K562 (cell line): ENCODE results near the gene SLC25A1. TPM values are rescaled to one million over a fixed set of nuclear protein-coding genes. Genes with fewer than 3 reads are reported as not detected.

Experiments
- ATAC-seq: fragments of 200-7000 bp; cut with Tn5 transposase; 3 replicates; pipeline ENCODE4 v1.9.1; 2020; ENCODE audit warnings: moderate library complexity
- BruUV-seq: library from RNA; stranded (reverse); fragments of 400-500 nt; replicated peaks from 2 replicates; lab custom pipeline; 2021; lab: Mats Ljungman, UMichigan
- CTCF ChIA-PET: fragments of 300-600 bp; formaldehyde crosslinking; extraction: SDS; loops from one replicate; lab custom pipeline; 2021; ENCODE audit warnings: low intra/inter-chr PET ratio; lab: Yijun Ruan, JAX
- POLR2A ChIA-PET: fragments of 300-600, 350-650 bp; sonication (Branson Sonifier 250); formaldehyde crosslinking; extraction: SDS; loops from one replicate; lab custom pipeline; 2021; ENCODE audit warnings: antibody characterized with exemption, inconsistent platforms; lab: Yijun Ruan, JAX
- DNase-seq, 4 experiments: peaks; one replicate each; pipeline versions ENCODE4 v3.0.0 to v3.0.0-alpha.2; 2011 to 2018; ENCODE audit warnings: low spot score in 3 of 4, mixed read lengths in 3 of 4; ENCODE audit errors: extremely low read depth in 1 of 4
- FAIRE-seq: peaks from 2 replicates; lab custom pipeline; 2011; peaks lifted over from hg19 to GRCh38; lab: Jason Lieb, UNC
- H2AFZ ChIP-seq: 2 replicates; pipeline ENCODE4 v1.6.0; 2011; ENCODE audit warnings: low read depth, low read length, control low read depth, inconsistent platforms
- H3K27ac ChIP-seq: fragments of 200-600 bp; 3 replicates; pipeline ENCODE4 v1.8.0; 2011; ENCODE audit warnings: low read depth, mild to moderate bottlenecking, control low read depth, inconsistent platforms, low read length, moderate library complexity, mixed read lengths; ENCODE audit errors: extremely low read depth
- H3K27me3 ChIP-seq, 2 experiments: fragments of 300-600 bp in 1 of 2; 2 replicates in 1 of 2; 3 replicates in 1 of 2; pipeline versions ENCODE4 v1.6.0 to v1.8.0; 2011; ENCODE audit warnings: inconsistent platforms in 2 of 2, low read length in 2 of 2, mild to moderate bottlenecking in 1 of 2, mixed read lengths in 1 of 2, moderate library complexity in 1 of 2; ENCODE audit not compliant: control insufficient read depth in 2 of 2, insufficient read depth in 2 of 2
- H3K36me3 ChIP-seq: fragments of 300-600 bp; 3 replicates; pipeline ENCODE4 v1.8.0; 2011; ENCODE audit warnings: mild to moderate bottlenecking, low read length, inconsistent platforms; ENCODE audit not compliant: control insufficient read depth, insufficient read depth
- H3K4me1 ChIP-seq, 2 experiments: fragments of 200-600 bp in 1 of 2; replicated peaks in 1 of 2; 2 replicates in 1 of 2; 3 replicates in 1 of 2; pipeline versions ENCODE4 v1.5.1 to v1.8.0; 2011; ENCODE audit warnings: inconsistent platforms in 2 of 2, low read length in 2 of 2, mild to moderate bottlenecking in 1 of 2, mixed read lengths in 1 of 2, moderate library complexity in 1 of 2; ENCODE audit not compliant: control insufficient read depth in 2 of 2, insufficient read depth in 2 of 2
- H3K4me2 ChIP-seq: 2 replicates; pipeline ENCODE4 v1.6.1; 2011; ENCODE audit warnings: low read length, control low read depth, inconsistent platforms, mixed read lengths; ENCODE audit not compliant: insufficient read depth
- H3K4me3 ChIP-seq: fragments of 200-600 bp; sonication (generic), shearing (Covaris generic); 2 replicates; pipeline ENCODE4 v1.5.1; 2016; ENCODE audit warnings: control low read depth, inconsistent platforms
- H3K79me2 ChIP-seq: fragments of 200-600 bp; 3 replicates; pipeline ENCODE4 v1.8.0; 2011; ENCODE audit warnings: low read length, inconsistent platforms; ENCODE audit not compliant: control insufficient read depth, insufficient read depth
- H3K9ac ChIP-seq, 2 experiments: 2 replicates each; pipeline versions ENCODE4 v1.6.0 to v1.6.1; 2011; ENCODE audit warnings: low read depth in 2 of 2, low read length in 2 of 2, control low read depth in 1 of 2, inconsistent platforms in 1 of 2, mild to moderate bottlenecking in 1 of 2, mixed read lengths in 1 of 2; ENCODE audit not compliant: insufficient read depth in 1 of 2
- H3K9me1 ChIP-seq: one replicate; pipeline ENCODE4 v1.6.0; 2011; ENCODE audit warnings: inconsistent platforms, mild to moderate bottlenecking, low read length, moderate library complexity; ENCODE audit not compliant: control insufficient read depth, insufficient read depth
- H3K9me3 ChIP-seq: replicated peaks from 2 replicates; pipeline ENCODE4 v1.5.1; 2011; ENCODE audit warnings: low read depth, low read length, inconsistent platforms; ENCODE audit not compliant: control insufficient read depth, insufficient read depth
- H4K20me1 ChIP-seq: replicated peaks from 2 replicates; pipeline ENCODE4 v1.6.1; 2011; ENCODE audit warnings: low read length, inconsistent platforms, mixed read lengths; ENCODE audit not compliant: control insufficient read depth, insufficient read depth
- AFF1 ChIP-seq, 2 experiments: fragments of 450-650 bp; IDR thresholded peaks; 2 replicates each; pipeline ENCODE4 v1.6.1; 2018; ENCODE audit warnings: mild to moderate bottlenecking in 2 of 2, low read depth in 1 of 2; ENCODE audit not compliant: partially characterized antibody in 2 of 2
- IRF2 ChIP-seq: sonication (generic); formaldehyde crosslinking; IDR thresholded peaks from 2 replicates; pipeline ENCODE4 v1.8.1; 2022; ENCODE audit warnings: mild to moderate bottlenecking, missing genetic modification reagents
- MTF1 ChIP-seq: fragments of 250-450 bp; sonication (Bioruptor Pico); IDR thresholded peaks from 2 replicates; pipeline ENCODE4 v1.9.0; 2021; ENCODE audit warnings: moderate library complexity, mild to moderate bottlenecking, inconsistent platforms, borderline replicate concordance
- NFXL1 ChIP-seq: fragments of 450-650 bp; formaldehyde crosslinking; IDR thresholded peaks from 2 replicates; pipeline ENCODE4 v1.4.0; 2021; ENCODE audit warnings: mild to moderate bottlenecking
- PCBP1 ChIP-seq: fragments of 200-400 bp; formaldehyde crosslinking; IDR thresholded peaks from 2 replicates; pipeline ENCODE4 v1.6.1; 2018; ENCODE audit warnings: mild to moderate bottlenecking, low read depth, low read length; ENCODE audit not compliant: poor library complexity, severe bottlenecking
- POLR2G ChIP-seq: fragments of 200-400 bp; formaldehyde crosslinking; IDR thresholded peaks from 2 replicates; pipeline ENCODE4 v1.6.1; 2017; ENCODE audit warnings: low read depth, mild to moderate bottlenecking, antibody characterized with exemption, low read length, moderate library complexity
- PRMT5 ChIP-seq: sonication (generic); formaldehyde crosslinking; IDR thresholded peaks from 2 replicates; pipeline ENCODE4 v1.5.0; 2020; ENCODE audit warnings: missing genetic modification reagents
- RBM25 ChIP-seq: fragments of 200-400 bp; formaldehyde crosslinking; IDR thresholded peaks from 2 replicates; pipeline ENCODE4 v1.6.1; 2018; ENCODE audit warnings: low read length, low read depth, moderate library complexity; ENCODE audit not compliant: severe bottlenecking
- SUPT5H ChIP-seq: fragments of 450-650 bp; IDR thresholded peaks from 2 replicates; pipeline ENCODE4 v1.6.1; 2016
- TAL1 ChIP-seq: fragments of 450-650 bp; IDR thresholded peaks from 2 replicates; pipeline ENCODE4 v1.6.1; 2016; ENCODE audit warnings: mild to moderate bottlenecking
- TCF15 ChIP-seq: fragments of 250-450 bp; sonication (Bioruptor Pico); IDR thresholded peaks from 2 replicates; pipeline ENCODE4 v1.8.0; 2022; ENCODE audit warnings: moderate library complexity, mild to moderate bottlenecking, inconsistent platforms
- THAP12 ChIP-seq: fragments of 250-450 bp; sonication (Bioruptor Pico); IDR thresholded peaks from 2 replicates; pipeline ENCODE4 v1.9.0; 2021; ENCODE audit warnings: mild to moderate bottlenecking, inconsistent platforms
- ZC3H4 ChIP-seq: sonication (generic); formaldehyde crosslinking; IDR thresholded peaks from 2 replicates; pipeline ENCODE4 v1.9.0; 2021; ENCODE audit warnings: missing genetic modification reagents, borderline replicate concordance
- ZNF282 ChIP-seq: sonication (generic); formaldehyde crosslinking; IDR thresholded peaks from 2 replicates; pipeline ENCODE4 v1.8.1; 2023; ENCODE audit warnings: missing genetic modification reagents
- WGBS: fragments of 100-300 bp; shearing (Covaris generic); methylation state at CpG from one replicate; pipeline ENCODE4 v1.1.6; 2016; ENCODE audit warnings: low coverage, mixed read lengths; ENCODE audit not compliant: insufficient coverage; ENCODE audit errors: missing lambda C conversion rate; 5-methylcytosine and 5-hydroxymethylcytosine counted together
- in situ Hi-C: fragments of 300-500 bp; cut with MboI; formaldehyde crosslinking; loops from 4 replicates; pipeline ENCODE4 v1.15.0; 2018; ENCODE audit warnings: inconsistent platforms, mixed read lengths
- intact Hi-C: fragments of 100-400 bp; cut with micrococcal nuclease; formaldehyde crosslinking; loops from 2 replicates; pipeline ENCODE4 v1.14.2; 2022
- polyA plus RNA-seq, 8 experiments: library from polyadenylated mRNA; depleted of rRNA in 4 of 8; stranded (reverse) in 5 of 8; unstranded in 3 of 8; fragments of >200 nt; fragmentation: Nextera tagmentation in 2 of 8; fragmentation: Illumina TruSeq in 1 of 8; extraction: Ambion mirVana in 2 of 8; extraction: Trizol in 1 of 8; gene quantifications; 2 replicates each; pipeline versions ENCODE4 v1.2.1 to v1.2.3, GENCODE V29; 2011 to 2014; ENCODE audit warnings: inconsistent platforms in 1 of 8, missing spikeins in 1 of 8
- total RNA-seq, 7 experiments: library from RNA; depleted of rRNA in 6 of 7; stranded (reverse); fragments of >200 nt in 6 of 7; fragmentation: Illumina TruSeq in 2 of 7; extraction: Trizol in 2 of 7; gene quantifications; 2 replicates each; pipeline versions ENCODE4 v1.2.1 to v1.2.3, GENCODE V29; 2011 to 2021; ENCODE audit warnings: low replicate concordance in 1 of 7

SLC25A1 gene
- total and polyA plus RNA-seq, 9 of the 15 experiments (the other 6 are each of a cell fraction or from before 2014, with no cell fraction given) = 11.0 to 408 (median 110) TPM

DNA sequence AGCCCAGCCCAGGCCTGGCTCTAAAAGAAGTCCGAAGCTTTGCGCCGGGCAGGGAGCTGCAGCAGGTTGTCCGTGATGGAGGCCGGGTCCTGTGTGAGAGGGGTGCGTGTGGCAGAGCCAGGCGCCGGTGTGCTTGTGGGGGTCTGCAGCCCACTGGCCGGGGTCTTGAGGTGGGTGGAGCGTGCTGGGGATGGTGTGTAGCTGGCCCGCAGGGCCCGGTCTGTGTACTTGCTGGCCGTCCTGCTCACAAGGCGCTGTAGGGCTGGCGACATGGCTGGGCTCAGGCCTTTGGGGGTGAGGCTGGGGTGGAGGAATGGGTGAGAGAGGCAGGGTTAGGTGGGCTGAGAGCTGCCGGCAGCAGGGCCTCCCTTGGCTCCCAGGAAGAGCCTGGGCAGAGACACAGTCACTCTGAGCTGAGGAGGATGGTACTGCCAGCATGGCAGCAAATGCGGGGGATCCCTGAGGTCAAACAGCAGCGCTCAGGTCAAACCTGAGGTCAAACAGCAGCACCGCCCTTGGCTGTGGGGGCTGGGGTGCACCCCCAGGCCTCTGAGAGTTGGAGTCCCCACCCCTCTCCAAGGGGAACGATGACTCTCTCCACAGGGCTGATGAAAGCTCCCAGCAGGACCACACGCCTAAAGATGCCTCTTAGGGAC lies 44.2 kb downstream of the SLC25A1 start:
- CTCF ChIA-PET = no interaction called here
- no TSS peak for BruUV-seq
- no peak overlapping the region for H3K4me2 ChIP-seq
- TF ChIP-seq TAL1 (no peak), PRMT5 (0 out of 2 replicates have a peak, but pooled peaks have one; percentile 40), AFF1 (IDR thresholded peaks at IDR 0.05; ENCODE audit: low read depth in 1 of 2, partially characterized antibody in 2 of 2) (no peak), POLR2G (peak; percentile 70), TCF15 (no peak), NFXL1 (CRISPR knock-in tag) (no peak), PCBP1 (peak; percentile 56), THAP12 (CRISPR knock-in tag) (0 out of 2 replicates have a peak, but pooled peaks have one; percentile 9), SUPT5H (0 out of 2 replicates have a peak, but pooled peaks have one; percentile 16), RBM25 (no peak), ZC3H4 (peak; percentile 70; the same call in 1 of the 2 replicates), IRF2 (CRISPR knock-in tag) (peak; percentile 42; the same call in 1 of the 2 replicates), MTF1 (CRISPR knock-in tag) (no peak), ZNF282 (CRISPR knock-in tag) (0 out of 2 replicates have a peak, but pooled peaks have one; percentile 77)

More for the DNA sequence above, 44.2 kb downstream of the SLC25A1 start:
- Histone ChIP-seq H3K27me3 (no peaks in the 10 kb centered on the region), H3K36me3 (peaks cover 77% of the 10 kb centered on the region), H3K27ac (no peak overlapping the region), H3K9me3 (no peaks in the 10 kb centered on the region), H3K4me3 (no peak overlapping the region), H2AFZ (no peak overlapping the region), H3K9ac (peak overlapping the region in 1 of 2 experiments; percentile 5; a peak in 1 of 4 replicates), H3K79me2 (no peaks in the 10 kb centered on the region), H3K4me1 (peaks cover 0 to 47% of the 10 kb centered on the region in 2 experiments; a peak in 1 of 5 replicates), H4K20me1 (peaks cover 11% of the 10 kb centered on the region; the same call in 1 of the 2 replicates), H3K9me1 (peaks cover 15% of the 10 kb centered on the region)
- in situ Hi-C loops = no loop called here
- intact Hi-C loops = loop anchor here (10.0 kb wide), 1 partner anchor 60 kb away; no protein-coding TSS in a partner anchor
- FAIRE-seq (no peak), DNase-seq (no peak), ATAC-seq (no peak; the same call in 2 of the 3 replicates)
- WGBS = 89% methylated on average over 21 of the region's 21 CpGs
- POLR2A ChIA-PET = interaction anchor here (0.6 to 3.8 kb wide), 13 partner anchors 10 to 589 kb away, joined by 3 to 31 read pairs (median 4); partner anchors contain the start of genes DGCR2 and ESS2
